Daoy (cell line): ENCODE measurements around the gene CMTM6. TPM values are rescaled to one million over a fixed set of nuclear protein-coding genes. Genes with fewer than 3 reads are reported as not detected.
A peak's percentile ranks its signal among the peaks of the same experiment; 100 is the strongest.
"Not testable (repeated sequence)": the region's sequence is repeated elsewhere in the genome, so short reads cannot be mapped to it uniquely, and the experiment has no call there.

Experiments
- DNase-seq: peaks from one replicate; pipeline ENCODE4 v3.0.0-alpha.2; 2015; ENCODE audit warnings: low read depth
- total RNA-seq: library from RNA; depleted of rRNA; stranded (reverse); fragments of >200 nt; shearing (Covaris generic); gene quantifications from 2 replicates; pipeline ENCODE4 v1.2.3, GENCODE V29; 2014

CMTM6 gene
- total RNA-seq, 1 experiment from 2014 or later, result 75.6 TPM

GRCh38 chr3:32499585-32499984 is 3.1 kb downstream of the CMTM6 start:
- DNase-seq, result no peak

- no peak for DNase-seq
These were observed 3.7 kb downstream of the CMTM6 start for GRCh38 chr3:32498992-32499391.

- no peak for DNase-seq
These were observed 4.4 kb downstream of the CMTM6 start for GRCh38 chr3:32498252-32498651.

- DNase-seq, result no peak
These were observed 7.0 kb downstream of the CMTM6 start for GRCh38 chr3:32495609-32496008.

GRCh38 chr3:32495085-32495484 is 7.6 kb downstream of the CMTM6 start:
- no peak for DNase-seq

GRCh38 chr3:32493437-32494414 is 8.9 kb downstream of the CMTM6 start:
- peak; percentile 27 for DNase-seq

- no peak for DNase-seq
These were observed 9.8 kb downstream of the CMTM6 start for GRCh38 chr3:32492684-32493436.

- no peak for DNase-seq
These were observed 14.1 kb downstream of the CMTM6 start for GRCh38 chr3:32488474-32489008.

- DNase-seq, result no peak
These were observed 14.7 kb downstream of the CMTM6 start for GRCh38 chr3:32487781-32488473.

GRCh38 chr3:32484436-32484835 is 18.2 kb downstream of the CMTM6 start:
- no peak for DNase-seq

- no peak for DNase-seq
These were observed 18.9 kb downstream of the CMTM6 start for GRCh38 chr3:32483772-32484171.

- DNase-seq, result no peak
These were observed 20.0 kb downstream of the CMTM6 start for GRCh38 chr3:32482693-32483092.

GRCh38 chr3:32481791-32482631 is 20.6 kb downstream of the CMTM6 start:
- DNase-seq, result no peak

- DNase-seq, result no peak
These were observed 22.0 kb downstream of the CMTM6 start for GRCh38 chr3:32480604-32481003.

GRCh38 chr3:32474201-32474600 is 28.5 kb downstream of the CMTM6 start:
- no peak for DNase-seq

GRCh38 chr3:32472151-32472550 is 30.5 kb downstream of the CMTM6 start:
- not testable (repeated sequence) for DNase-seq

GRCh38 chr3:32471246-32471645 is 31.4 kb downstream of the CMTM6 start:
- DNase-seq, result no peak

- DNase-seq, result no peak
These were observed 32.3 kb downstream of the CMTM6 start for GRCh38 chr3:32470362-32470761.

- peak; percentile 42 for DNase-seq
These were observed 33.3 kb downstream of the CMTM6 start for GRCh38 chr3:32469151-32469874.
